Duodenal mucosa (tissue), 2 donors: ENCODE measurements around the gene WWTR1.

Source experiments
- H3K27ac ChIP-seq: one replicate; pipeline ENCODE4 v1.7.0; 2013; ENCODE audit warnings: low read depth, low read length
- H3K27me3 ChIP-seq, 2 donors: one replicate each; pipeline ENCODE4 v1.7.0; 2013; ENCODE audit warnings: low read length in 2 of 2, control low read depth in 1 of 2; ENCODE audit not compliant: insufficient read depth in 2 of 2, control insufficient read depth in 1 of 2
- H3K36me3 ChIP-seq, 2 donors: one replicate each; pipeline ENCODE4 v1.7.0; 2013; ENCODE audit warnings: low read length in 2 of 2, control low read depth in 1 of 2; ENCODE audit not compliant: insufficient read depth in 2 of 2, control insufficient read depth in 1 of 2
- H3K4me1 ChIP-seq, 2 donors: one replicate each; pipeline ENCODE4 v1.7.0; 2013; ENCODE audit warnings: low read length in 2 of 2, control low read depth in 1 of 2; ENCODE audit not compliant: insufficient read depth in 2 of 2, control insufficient read depth in 1 of 2
- H3K4me3 ChIP-seq, 2 donors: one replicate each; pipeline ENCODE4 v1.7.0; 2013; ENCODE audit warnings: low read length in 2 of 2, low read depth in 1 of 2
- H3K9ac ChIP-seq, 2 donors: one replicate each; pipeline ENCODE4 v1.7.0; 2013; ENCODE audit warnings: low read length in 2 of 2, low read depth in 1 of 2
- H3K9me3 ChIP-seq, 2 donors: one replicate each; pipeline ENCODE4 v1.7.0; 2013; ENCODE audit warnings: low read length in 2 of 2, control low read depth in 1 of 2; ENCODE audit not compliant: control insufficient read depth in 1 of 2

WWTR1 gene

DNA sequence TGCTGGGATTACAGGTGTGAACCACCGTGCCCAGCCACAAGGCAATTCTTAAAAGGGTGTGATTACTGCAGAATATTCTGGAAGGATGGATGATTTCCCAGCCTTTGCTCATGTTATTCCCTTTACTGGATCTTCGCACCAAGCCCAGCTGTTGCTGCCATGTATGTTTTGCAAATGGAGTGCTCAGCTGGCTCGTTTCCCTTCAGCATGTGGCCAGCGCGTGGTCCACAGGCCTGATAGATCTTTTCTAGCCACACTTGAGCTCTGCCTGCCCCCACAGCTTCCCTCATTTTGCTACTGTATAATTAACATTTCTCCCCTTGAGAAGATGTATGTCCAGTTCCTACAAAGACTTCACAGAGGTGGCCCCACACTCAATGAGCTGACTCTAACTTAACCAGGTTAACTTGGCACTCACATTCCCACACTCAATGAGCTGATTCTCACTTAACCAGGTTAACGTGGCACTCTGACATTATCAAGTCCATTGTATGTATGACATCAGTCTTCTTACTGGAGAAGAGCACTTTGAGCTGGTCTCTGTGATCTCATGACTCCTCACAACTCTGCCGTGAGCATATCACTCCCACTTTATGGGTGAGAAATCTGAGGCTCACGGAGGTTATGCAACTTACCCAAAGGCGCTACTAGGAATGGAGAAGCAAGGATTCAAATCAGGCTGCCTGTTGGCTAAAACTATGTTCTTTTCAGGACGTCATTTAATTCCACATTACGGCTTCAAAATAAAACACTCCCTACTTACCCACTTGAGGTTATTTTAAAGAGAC is 134.1 kb downstream of the WWTR1 start:
- H3K4me1 ChIP-seq: no peaks in the 10 kb centered on the region
- H3K27ac ChIP-seq: no peak overlapping the region
- no peaks in the 10 kb centered on the region for H3K36me3 ChIP-seq
- H3K9ac ChIP-seq: no peak overlapping the region
- no peaks in the 10 kb centered on the region for H3K27me3 ChIP-seq
- H3K9me3 ChIP-seq: no peaks in the 10 kb centered on the region
- H3K4me3 ChIP-seq: no peak overlapping the region

DNA sequence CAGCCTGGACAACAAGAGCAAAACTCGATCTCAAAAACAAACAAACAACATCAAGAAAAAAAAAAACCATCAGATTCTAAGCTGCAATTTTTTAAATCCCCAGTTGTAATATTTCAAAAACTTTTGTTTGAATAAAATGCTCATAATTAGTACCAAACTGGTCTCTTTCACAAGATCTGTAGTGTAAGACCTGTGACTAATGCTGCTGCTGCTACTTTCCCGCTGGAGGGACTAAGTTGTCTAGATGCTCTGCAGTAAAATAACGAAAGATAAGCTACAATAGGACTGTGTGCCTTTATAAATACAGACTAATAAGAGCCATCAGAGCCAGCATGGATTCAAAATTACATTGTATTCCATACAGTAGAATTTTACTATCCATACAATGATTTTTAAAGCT is 137.9 kb downstream of the WWTR1 start:
- Histone ChIP-seq H3K27ac (no peak overlapping the region), H3K9me3 (no peaks in the 10 kb centered on the region), H3K27me3 (no peaks in the 10 kb centered on the region), H3K4me3 (no peak overlapping the region), H3K9ac (no peak overlapping the region), H3K4me1 (no peaks in the 10 kb centered on the region), H3K36me3 (no peaks in the 10 kb centered on the region)

DNA sequence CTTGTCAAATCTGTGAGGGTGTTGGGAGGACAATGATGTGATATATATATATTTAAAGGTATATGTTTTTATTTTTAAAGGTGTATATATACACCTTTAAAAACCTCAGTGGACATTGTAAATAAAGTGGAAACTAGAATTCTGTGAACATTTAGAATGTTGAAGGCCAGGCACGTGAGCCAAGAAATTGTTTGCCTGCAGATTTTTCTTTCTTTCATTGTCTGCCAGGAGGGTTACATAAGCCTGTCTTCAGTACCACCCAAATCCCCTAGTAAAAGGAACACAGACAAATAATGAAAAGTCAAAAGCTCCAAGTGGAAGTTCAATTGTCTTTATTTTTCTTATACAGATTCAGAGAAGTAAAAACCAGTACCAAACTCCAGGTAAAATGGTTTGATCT is 140.9 kb downstream of the WWTR1 start:
- Histone ChIP-seq H3K27ac (no peak overlapping the region), H3K9ac (no peak overlapping the region), H3K4me3 (no peak overlapping the region), H3K27me3 (no peaks in the 10 kb centered on the region), H3K9me3 (no peaks in the 10 kb centered on the region), H3K4me1 (peaks cover 3 to 6% of the 10 kb centered on the region in 2 donors), H3K36me3 (no peaks in the 10 kb centered on the region)

DNA sequence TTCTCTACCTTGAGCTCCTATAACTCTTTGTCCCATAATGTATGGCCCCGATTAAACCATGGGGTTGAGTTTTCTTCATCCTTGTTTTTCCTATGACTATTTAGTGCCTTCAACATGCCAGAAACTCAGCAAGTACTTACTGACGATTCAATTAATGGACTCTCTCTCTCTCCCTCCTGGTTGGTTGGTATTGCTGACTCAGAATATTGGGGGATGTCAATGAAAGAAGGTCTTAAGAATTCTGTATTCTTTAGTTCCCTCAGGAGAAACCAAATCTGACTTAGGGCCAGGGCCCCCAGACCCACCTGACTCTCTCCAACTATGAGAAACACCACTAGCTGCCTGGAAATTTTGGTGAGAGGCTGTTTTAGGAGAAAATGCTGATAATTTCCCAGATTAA is 142.6 kb downstream of the WWTR1 start:
- Histone ChIP-seq H3K4me1 (peaks cover 3 to 6% of the 10 kb centered on the region in 2 donors), H3K9me3 (no peaks in the 10 kb centered on the region), H3K36me3 (no peaks in the 10 kb centered on the region), H3K4me3 (no peak overlapping the region), H3K9ac (no peak overlapping the region), H3K27me3 (no peaks in the 10 kb centered on the region), H3K27ac (no peak overlapping the region)

DNA sequence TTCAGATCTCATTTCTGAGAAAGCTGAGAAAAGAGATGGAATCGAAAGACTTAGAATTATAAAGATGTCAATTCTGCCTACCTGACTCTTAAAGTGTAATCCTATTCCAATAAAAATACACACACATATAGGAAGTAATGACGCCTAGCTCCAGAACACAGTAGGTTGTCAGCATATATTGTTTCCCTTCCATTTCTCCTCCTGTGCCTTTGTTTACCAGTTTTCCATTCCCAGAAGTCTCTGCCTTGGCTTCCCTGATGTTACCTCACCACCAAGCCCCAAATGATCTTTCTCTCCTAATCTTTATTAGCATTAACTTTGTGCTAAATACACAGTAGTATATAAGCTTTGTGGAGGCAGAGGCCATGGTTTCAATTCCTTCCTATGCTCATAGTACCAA is 143.4 kb downstream of the WWTR1 start:
- no peaks in the 10 kb centered on the region for H3K27me3 ChIP-seq
- peaks cover 3 to 6% of the 10 kb centered on the region in 2 donors for H3K4me1 ChIP-seq
- no peak overlapping the region for H3K27ac ChIP-seq
- no peaks in the 10 kb centered on the region for H3K9me3 ChIP-seq
- H3K36me3 ChIP-seq: no peaks in the 10 kb centered on the region
- H3K4me3 ChIP-seq: no peak overlapping the region
- H3K9ac ChIP-seq: no peak overlapping the region

DNA sequence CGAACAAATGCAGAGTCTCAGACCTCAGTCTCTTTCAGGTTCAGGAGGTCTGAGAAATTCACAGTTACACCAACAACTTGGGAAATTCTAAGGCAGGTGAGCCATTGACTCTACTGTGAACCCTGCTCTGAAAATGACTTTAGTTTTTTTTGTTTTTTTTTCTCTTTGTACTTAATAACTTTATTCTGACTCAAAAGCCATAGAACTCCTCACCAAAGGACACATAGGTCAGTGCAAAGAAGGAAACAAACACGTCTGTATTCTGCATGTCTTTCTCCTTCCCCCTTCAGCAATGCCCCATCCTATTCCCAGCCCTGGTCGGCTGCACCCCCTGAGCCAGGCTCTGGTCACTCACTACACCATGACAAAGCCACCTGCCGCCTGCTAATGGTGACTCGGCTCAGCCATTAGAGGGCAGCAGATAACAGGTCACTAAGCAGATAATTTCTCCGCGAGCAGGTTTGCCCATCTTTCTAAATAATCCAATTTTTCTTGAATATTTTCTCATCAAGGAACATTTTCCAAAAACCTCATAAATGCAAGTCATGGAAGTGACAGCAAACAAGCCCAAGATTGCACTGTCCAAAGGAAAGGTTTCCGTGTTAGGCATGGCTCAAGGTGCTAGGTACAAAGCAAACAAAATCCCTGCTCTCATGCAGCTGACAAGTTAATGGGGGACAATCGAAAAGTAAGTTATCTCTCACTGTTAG is 145.6 kb downstream of the WWTR1 start:
- H3K9me3 ChIP-seq: no peaks in the 10 kb centered on the region
- H3K27ac ChIP-seq: no peak overlapping the region
- no peak overlapping the region for H3K9ac ChIP-seq
- no peaks in the 10 kb centered on the region for H3K36me3 ChIP-seq
- H3K27me3 ChIP-seq: no peaks in the 10 kb centered on the region
- peaks cover 3 to 6% of the 10 kb centered on the region in 2 donors for H3K4me1 ChIP-seq
- peak overlapping the region in 1 of 2 donors; percentile 33 for H3K4me3 ChIP-seq

DNA sequence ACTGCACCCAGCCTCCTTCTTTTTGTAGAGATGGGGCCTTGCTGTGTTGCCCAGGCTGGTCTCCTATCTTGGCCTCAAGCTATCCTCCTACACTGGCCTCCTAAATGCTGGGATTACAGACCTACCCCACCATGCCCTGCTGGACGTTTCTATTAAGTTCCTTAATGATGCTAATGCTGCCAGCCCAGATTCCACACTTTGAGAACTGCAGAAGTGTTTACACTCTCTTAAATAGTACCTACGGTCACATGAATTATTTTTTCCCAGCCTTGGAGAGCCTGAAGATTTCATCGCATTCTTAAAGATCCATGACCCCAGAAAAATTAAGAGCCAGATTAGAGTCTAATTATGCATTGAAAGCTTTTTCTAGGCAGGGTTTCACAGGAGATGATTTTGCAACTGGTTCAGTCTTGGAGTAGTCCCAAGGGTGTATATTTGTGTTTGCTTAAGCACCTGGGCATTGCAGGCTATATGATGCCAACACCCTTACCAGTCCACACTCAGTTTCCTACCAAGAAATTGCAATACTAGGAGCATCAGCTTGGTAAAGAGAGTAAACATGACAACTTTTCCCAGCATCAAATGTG is 146.7 kb downstream of the WWTR1 start:
- no peak overlapping the region for H3K4me3 ChIP-seq
- H3K36me3 ChIP-seq: no peaks in the 10 kb centered on the region
- peaks cover 3 to 6% of the 10 kb centered on the region in 2 donors for H3K4me1 ChIP-seq
- no peak overlapping the region for H3K27ac ChIP-seq
- H3K27me3 ChIP-seq: no peaks in the 10 kb centered on the region
- no peaks in the 10 kb centered on the region for H3K9me3 ChIP-seq
- H3K9ac ChIP-seq: no peak overlapping the region

DNA sequence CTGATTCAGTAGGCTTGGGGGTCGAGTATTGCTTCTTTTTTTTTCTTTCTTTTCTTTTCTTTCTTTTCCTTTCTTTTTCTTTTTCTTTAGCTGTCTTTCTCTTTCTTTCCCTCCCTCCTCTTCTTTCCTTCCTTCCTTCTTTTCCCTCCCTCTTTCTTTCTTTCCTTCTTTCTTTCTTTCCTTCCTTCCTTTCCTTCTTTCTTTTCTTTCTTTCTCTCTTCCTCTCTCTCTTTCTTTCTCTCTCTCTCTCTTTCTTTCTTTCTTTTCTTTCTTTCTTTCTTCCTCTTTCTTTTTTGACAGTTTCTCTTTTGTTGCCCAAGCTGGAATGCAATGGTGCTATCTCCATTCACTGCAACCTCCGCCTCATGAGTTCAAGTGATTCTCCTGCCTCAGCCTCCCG is 147.3 kb downstream of the WWTR1 start:
- H3K9me3 ChIP-seq: no peaks in the 10 kb centered on the region
- no peaks in the 10 kb centered on the region for H3K27me3 ChIP-seq
- no peaks in the 10 kb centered on the region for H3K36me3 ChIP-seq
- no peak overlapping the region for H3K27ac ChIP-seq
- H3K4me1 ChIP-seq: peaks cover 3 to 6% of the 10 kb centered on the region in 2 donors
- no peak overlapping the region for H3K9ac ChIP-seq
- no peak overlapping the region for H3K4me3 ChIP-seq

DNA sequence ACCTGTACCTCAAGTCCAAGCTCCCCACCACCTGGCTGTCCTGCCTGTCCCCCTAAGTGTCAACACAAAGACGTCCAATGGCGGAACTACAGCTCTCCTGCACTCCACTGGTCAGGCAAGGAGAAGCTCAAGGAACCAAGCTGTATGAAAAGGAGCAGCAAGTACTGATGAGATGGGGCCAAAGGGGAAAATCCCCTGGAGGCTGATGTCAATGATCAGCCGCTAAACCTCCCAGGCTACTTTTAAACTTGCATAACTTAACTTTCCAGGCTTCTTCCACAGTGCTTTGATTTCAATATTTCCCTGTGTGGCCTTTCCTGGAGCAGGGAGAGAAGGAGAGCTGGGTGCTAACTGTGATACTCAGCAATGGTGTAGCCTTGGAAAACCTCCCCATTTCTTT is 148.3 kb downstream of the WWTR1 start:
- H3K27ac ChIP-seq: no peak overlapping the region
- no peaks in the 10 kb centered on the region for H3K27me3 ChIP-seq
- H3K4me1 ChIP-seq: peaks cover 3 to 6% of the 10 kb centered on the region in 2 donors
- H3K9ac ChIP-seq: no peak overlapping the region
- H3K4me3 ChIP-seq: no peak overlapping the region
- H3K36me3 ChIP-seq: no peaks in the 10 kb centered on the region
- no peaks in the 10 kb centered on the region for H3K9me3 ChIP-seq
